Heart left ventricle (tissue), 16 donors: ENCODE measurements around the gene TRAM2. TPM values are rescaled to one million over a fixed set of nuclear protein-coding genes. Genes with fewer than 3 reads are reported as not detected.

Source experiments
- ATAC-seq, 4 donors: fragments of 200-7000 bp; cut with Tn5 transposase; one replicate each; pipeline ENCODE4 v1.9.1; 2020 to 2022; ENCODE audit warnings: moderate library complexity in 4 of 4, mild to moderate bottlenecking in 3 of 4, moderate number of reproducible peaks in 1 of 4
- DNase-seq, 5 donors: peaks; one replicate each; pipeline ENCODE4 v3.0.0-alpha.2; 2020
- H3K27ac ChIP-seq, 12 donors: fragments of 200-600 bp; sonication (generic) in 4 of 12; one replicate each; pipeline versions ENCODE4 v1.5.0 to v1.8.0; 2016 to 2022; ENCODE audit warnings: mild to moderate bottlenecking in 2 of 12
- H3K27me3 ChIP-seq, 9 donors: fragments of 200-600 bp; sonication (generic) in 2 of 9; one replicate each; pipeline versions ENCODE4 v1.5.1 to v1.8.0; 2016 to 2022; ENCODE audit warnings: mild to moderate bottlenecking in 3 of 9
- H3K36me3 ChIP-seq, 9 donors: fragments of 200-600 bp; sonication (generic) in 2 of 9; one replicate each; pipeline versions ENCODE4 v1.5.0 to v1.8.0; 2018 to 2022; ENCODE audit warnings: mild to moderate bottlenecking in 2 of 9
- H3K4me1 ChIP-seq, 12 donors: fragments of 200-600 bp; sonication (generic) in 4 of 12; one replicate each; pipeline versions ENCODE4 v1.5.0 to v1.8.0; 2016 to 2022; ENCODE audit warnings: mild to moderate bottlenecking in 3 of 12
- H3K4me3 ChIP-seq, 12 donors: fragments of 200-600 bp; sonication (generic) in 4 of 12; one replicate each; pipeline versions ENCODE4 v1.5.0 to v1.8.0; 2017 to 2022; ENCODE audit warnings: mild to moderate bottlenecking in 9 of 12, moderate library complexity in 4 of 12
- H3K9me3 ChIP-seq, 12 donors: fragments of 200-600 bp; sonication (generic) in 4 of 12; one replicate each; pipeline versions ENCODE4 v1.5.0 to v1.8.0; 2016 to 2022; ENCODE audit warnings: mild to moderate bottlenecking in 1 of 12
- CTCF ChIP-seq, 12 donors: fragments of 200-600 bp; sonication (generic) in 4 of 12; IDR thresholded peaks; one replicate each; pipeline versions ENCODE4 v1.5.0 to v1.8.0; 2018 to 2022; ENCODE audit warnings: antibody characterized with exemption in 12 of 12, mild to moderate bottlenecking in 5 of 12
- POLR2A ChIP-seq, 2 donors: fragments of 450-650 bp; IDR thresholded peaks; one replicate each; pipeline ENCODE4 v1.6.1; 2017; ENCODE audit warnings: antibody characterized with exemption in 2 of 2, mild to moderate bottlenecking in 2 of 2, moderate library complexity in 2 of 2
- WGBS, 4 donors: extraction: QIAGEN DNeasy Blood & Tissue Kit in 2 of 4; methylation state at CpG; one replicate each; pipeline versions ENCODE4 v1.1.5 to v1.1.7; 2013 to 2018; 5-methylcytosine and 5-hydroxymethylcytosine counted together
- intact Hi-C, 10 donors: fragments of 100-400 bp; cut with DNase I; formaldehyde crosslinking; loops; one replicate each; pipeline versions ENCODE4 v1.11.1 to v1.14.2; 2022
- polyA plus RNA-seq, 2 donors: library from polyadenylated mRNA; stranded (reverse); fragments of 200-250 nt; gene quantifications; one replicate each; pipeline ENCODE4 v1.2.3, GENCODE V29; 2013
- total RNA-seq, 9 donors: library from RNA; depleted of rRNA in 2 of 9; stranded (reverse); fragments of >200 nt in 2 of 9; fragmentation: NEBNext Ultra II Directional in 3 of 9; extraction: Animal tissue kit (Norgen Biotek cat#: 25700) in 3 of 9; gene quantifications; one replicate each; pipeline versions ENCODE4 v1.1.0 to v1.2.4, GENCODE V29; 2016 to 2023
- donor health status: ischemic (EF 13 %, LVEDD 7.1; RV severe dilation, severe dysfunction).
- donor health status: healthy with polysubstance abuse.
- donor health status: DM: no; HTN: yes; CAD: no.
- donor health status: DM: no; HTN: no; CAD: no.
- donor health status: ischemic (EF 25% LVEDD 6.9; RV normal size, moderate dysfunction).
- donor health status: ischemic (EF 25% LVEDD 5.7; RV mildly dilated, moderate dysfunction).
- donor health status: healthy.
- donor health status: DM: yes; HTN: yes; CAD: no.
- donor health status: ischemic (EF 35%, LVEDD 5.7; RV mildly dilated, moderate dysfunction).
- donor health status: nonischemic (EF 11% LVEDD 7.7; RV severe dilation, severe dysfunction).
- donor health status: DM: yes; HTN: yes; CAD: no.
- donor health status: PGD.
- donor health status: ischemic (EF 29% LVEDD 5.4; RV normal size, mild dysfunction).
- donor health status: nonischemic (EF 23%, LVEDD 6.1; RV moderate dilation, normal function).

The TRAM2 gene
- total and polyA plus RNA-seq, 11 donors = 4.7 to 19.0 (median 12.1) TPM

- Histone ChIP-seq H3K4me3 (no peak overlapping the region), H3K27me3 (no peaks in the 10 kb centered on the region), H3K36me3 (peaks cover 0 to 12% (median 5%) of the 10 kb centered on the region in 9 donors), H3K9me3 (no peaks in the 10 kb centered on the region), H3K27ac (no peak overlapping the region), H3K4me1 (peaks cover 0 to 25% (median 12%) of the 10 kb centered on the region in 12 donors)
- 95 to 97% (median 97%) methylated on average over 3 of the region's 3 CpGs for WGBS, 4 donors
- no peak for TF ChIP-seq POLR2A (IDR thresholded peaks at IDR 0.05)
- no peak for TF ChIP-seq CTCF (IDR thresholded peaks at IDR 0.05)
- no peak for DNase-seq
- intact Hi-C loops = no loop called here
- ATAC-seq = no peak
Observed at GRCh38 chr6:52587001-52587400, 10.1 kb upstream of the TRAM2 start.

GRCh38 chr6:52584203-52584602, 7.3 kb upstream of the TRAM2 start:
- ATAC-seq (no peak), DNase-seq (no peak)
- H3K36me3 ChIP-seq = peaks cover 0 to 19% (median 5%) of the 10 kb centered on the region in 9 donors
- TF ChIP-seq CTCF (IDR thresholded peaks at IDR 0.05) = no peak
- no peak for TF ChIP-seq POLR2A (IDR thresholded peaks at IDR 0.05)
- intact Hi-C loops = loop anchor here in 1 of 10 donors (5.0 kb wide), 1 partner anchor 77 kb away; no protein-coding TSS in a partner anchor
- H3K27ac ChIP-seq = no peak overlapping the region
- WGBS, 4 donors = 92 to 98% (median 96%) methylated on average over 3 of the region's 3 CpGs
- H3K9me3 ChIP-seq = no peaks in the 10 kb centered on the region
- no peak overlapping the region for H3K4me3 ChIP-seq
- no peaks in the 10 kb centered on the region for H3K27me3 ChIP-seq
- peaks cover 0 to 11% (median 5%) of the 10 kb centered on the region in 12 donors for H3K4me1 ChIP-seq

GRCh38 chr6:52582996-52583395, 6.1 kb upstream of the TRAM2 start:
- H3K4me1 ChIP-seq = peaks cover 0 to 6% (median 3%) of the 10 kb centered on the region in 12 donors
- H3K4me3 ChIP-seq = no peak overlapping the region
- ATAC-seq (no peak), DNase-seq (no peak)
- no peak for TF ChIP-seq POLR2A (IDR thresholded peaks at IDR 0.05)
- TF ChIP-seq CTCF (IDR thresholded peaks at IDR 0.05) = no peak
- no peak overlapping the region for H3K27ac ChIP-seq
- H3K27me3 ChIP-seq = no peaks in the 10 kb centered on the region
- peaks cover 0 to 19% (median 5%) of the 10 kb centered on the region in 9 donors for H3K36me3 ChIP-seq
- 95 to 97% (median 96%) methylated on average over 6 of the region's 6 CpGs for WGBS, 4 donors
- no peaks in the 10 kb centered on the region for H3K9me3 ChIP-seq
- intact Hi-C loops = loop anchor here in 1 of 10 donors (5.0 kb wide), 1 partner anchor 76 kb away; no protein-coding TSS in a partner anchor

- Histone ChIP-seq H3K27me3 (no peaks in the 10 kb centered on the region), H3K9me3 (no peaks in the 10 kb centered on the region), H3K36me3 (peaks cover 0 to 19% (median 5%) of the 10 kb centered on the region in 9 donors), H3K4me3 (no peak overlapping the region), H3K27ac (no peak overlapping the region), H3K4me1 (peaks cover 0 to 12% (median 8%) of the 10 kb centered on the region in 12 donors)
- intact Hi-C loops = loop anchor here in 1 of 10 donors (5.0 kb wide), 1 partner anchor 75 kb away; no protein-coding TSS in a partner anchor
- no peak for TF ChIP-seq POLR2A (IDR thresholded peaks at IDR 0.05)
- no peak for TF ChIP-seq CTCF (IDR thresholded peaks at IDR 0.05)
- WGBS, 4 donors = 92 to 94% (median 93%) methylated on average over 3 of the region's 3 CpGs
- ATAC-seq (no peak), DNase-seq (no peak)
Observed at GRCh38 chr6:52582446-52582845, 5.6 kb upstream of the TRAM2 start.
